Ishikawa (cell line): ENCODE results near the gene TUBD1.

ENCODE experiments used
- CEBPB ChIP-seq: IDR thresholded peaks from 2 replicates; pipeline ENCODE4 v1.6.1; 2012
- CREB1 ChIP-seq: IDR thresholded peaks from 2 replicates; pipeline ENCODE4 v1.6.1; 2012; ENCODE audit warnings: low read depth
- EGR1 ChIP-seq: IDR thresholded peaks from 2 replicates; pipeline ENCODE4 v1.6.1; 2012
- EP300 ChIP-seq: IDR thresholded peaks from 2 replicates; pipeline ENCODE4 v1.6.1; 2012; ENCODE audit warnings: borderline replicate concordance
- FOXM1 ChIP-seq: IDR thresholded peaks from 2 replicates; pipeline ENCODE4 v1.6.1; 2012; ENCODE audit warnings: low read depth, borderline replicate concordance
- NFIC ChIP-seq: IDR thresholded peaks from 2 replicates; pipeline ENCODE4 v1.6.1; 2012
- RAD21 ChIP-seq: IDR thresholded peaks from 2 replicates; pipeline ENCODE4 v1.6.1; 2012; ENCODE audit warnings: low read depth
- TAF1 ChIP-seq: IDR thresholded peaks from 2 replicates; pipeline ENCODE4 v1.6.1; 2012; ENCODE audit warnings: low read depth, mild to moderate bottlenecking
- TCF12 ChIP-seq: IDR thresholded peaks from 2 replicates; pipeline ENCODE4 v1.6.1; 2012; ENCODE audit warnings: low read depth
- TEAD4 ChIP-seq: IDR thresholded peaks from 2 replicates; pipeline ENCODE4 v1.6.1; 2012
- YY1 ChIP-seq: IDR thresholded peaks from 2 replicates; pipeline ENCODE4 v1.6.1; 2012; ENCODE audit warnings: low read depth
- ZBTB7A ChIP-seq: IDR thresholded peaks from 2 replicates; pipeline ENCODE4 v1.6.1; 2012; ENCODE audit warnings: low read depth
- TF ChIP-seq, protein P1 (sequence below): IDR thresholded peaks from 2 replicates; pipeline ENCODE4 v1.6.1; 2012
- TF ChIP-seq, protein P2 (sequence below): IDR thresholded peaks from 2 replicates; pipeline ENCODE4 v1.6.1; 2012; ENCODE audit warnings: low read depth, mild to moderate bottlenecking
- TF ChIP-seq, protein P3 (sequence below): IDR thresholded peaks from 2 replicates; pipeline ENCODE4 v1.6.1; 2012

The TUBD1 gene

DNA sequence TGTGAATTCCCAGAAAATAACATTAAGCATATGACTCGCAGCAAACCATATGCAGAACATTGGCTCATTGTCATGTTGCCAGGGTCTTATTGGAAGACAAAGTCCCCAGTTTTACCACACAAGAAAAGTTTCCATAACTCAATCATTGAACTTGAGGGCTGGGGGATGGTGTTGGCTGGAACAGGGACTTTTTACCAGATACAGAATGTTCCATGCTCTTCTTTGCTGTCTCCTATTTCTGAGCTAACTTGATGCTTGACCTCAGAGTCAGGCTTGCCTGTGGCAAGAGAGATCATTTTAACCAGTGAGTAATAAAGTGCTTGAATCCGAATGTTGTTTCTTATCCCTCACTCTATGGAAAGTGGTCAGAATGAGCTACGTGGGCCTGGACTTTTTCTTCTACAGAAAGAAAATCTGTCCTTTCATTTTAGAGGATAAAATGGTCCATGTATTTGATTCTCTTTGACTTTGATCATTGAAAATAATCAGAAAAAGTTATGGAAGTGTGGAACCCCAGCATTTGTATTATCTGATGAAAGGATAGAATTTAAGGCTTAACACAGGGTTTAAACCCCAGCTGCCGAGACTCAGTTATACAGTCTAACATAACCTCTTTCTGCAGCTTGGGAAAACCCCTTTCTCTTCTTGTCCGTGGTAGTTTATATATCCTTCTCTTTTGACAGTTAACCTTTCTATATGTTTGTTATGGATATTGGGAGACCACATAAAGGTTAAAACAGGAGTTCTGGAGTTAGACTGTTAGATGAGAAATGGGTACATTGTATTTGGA lies 67.0 kb downstream of the TUBD1 start:
- no peak for TF ChIP-seq NFIC

DNA sequence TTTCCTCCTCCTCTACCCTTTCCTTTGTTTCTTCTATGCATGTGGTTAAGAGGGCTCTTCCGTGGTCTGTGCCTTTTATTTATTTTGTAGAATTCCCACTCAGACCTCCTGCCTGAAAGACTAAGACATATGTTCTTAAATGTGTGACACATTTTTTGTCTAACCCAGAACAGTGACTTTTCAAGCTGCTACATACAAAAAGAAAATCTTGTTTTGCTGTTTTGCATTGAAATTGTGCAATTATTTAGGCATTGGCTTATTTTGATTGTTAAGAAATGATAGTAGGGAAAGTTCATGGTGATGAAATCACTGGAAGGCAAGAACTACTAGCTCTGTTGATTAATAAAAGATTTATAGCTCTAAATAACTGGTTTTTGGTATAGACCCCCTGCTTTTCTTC lies 76.8 kb downstream of the TUBD1 start:
- TF ChIP-seq, protein P1, sequence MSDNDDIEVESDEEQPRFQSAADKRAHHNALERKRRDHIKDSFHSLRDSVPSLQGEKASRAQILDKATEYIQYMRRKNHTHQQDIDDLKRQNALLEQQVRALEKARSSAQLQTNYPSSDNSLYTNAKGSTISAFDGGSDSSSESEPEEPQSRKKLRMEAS, result no peak
- TF ChIP-seq FOXM1 (no peak), EP300 (no peak), TCF12 (no peak), NFIC (no peak), RAD21 (no peak), TAF1 (no peak), EGR1 (no peak)
- TF ChIP-seq, protein P2, sequence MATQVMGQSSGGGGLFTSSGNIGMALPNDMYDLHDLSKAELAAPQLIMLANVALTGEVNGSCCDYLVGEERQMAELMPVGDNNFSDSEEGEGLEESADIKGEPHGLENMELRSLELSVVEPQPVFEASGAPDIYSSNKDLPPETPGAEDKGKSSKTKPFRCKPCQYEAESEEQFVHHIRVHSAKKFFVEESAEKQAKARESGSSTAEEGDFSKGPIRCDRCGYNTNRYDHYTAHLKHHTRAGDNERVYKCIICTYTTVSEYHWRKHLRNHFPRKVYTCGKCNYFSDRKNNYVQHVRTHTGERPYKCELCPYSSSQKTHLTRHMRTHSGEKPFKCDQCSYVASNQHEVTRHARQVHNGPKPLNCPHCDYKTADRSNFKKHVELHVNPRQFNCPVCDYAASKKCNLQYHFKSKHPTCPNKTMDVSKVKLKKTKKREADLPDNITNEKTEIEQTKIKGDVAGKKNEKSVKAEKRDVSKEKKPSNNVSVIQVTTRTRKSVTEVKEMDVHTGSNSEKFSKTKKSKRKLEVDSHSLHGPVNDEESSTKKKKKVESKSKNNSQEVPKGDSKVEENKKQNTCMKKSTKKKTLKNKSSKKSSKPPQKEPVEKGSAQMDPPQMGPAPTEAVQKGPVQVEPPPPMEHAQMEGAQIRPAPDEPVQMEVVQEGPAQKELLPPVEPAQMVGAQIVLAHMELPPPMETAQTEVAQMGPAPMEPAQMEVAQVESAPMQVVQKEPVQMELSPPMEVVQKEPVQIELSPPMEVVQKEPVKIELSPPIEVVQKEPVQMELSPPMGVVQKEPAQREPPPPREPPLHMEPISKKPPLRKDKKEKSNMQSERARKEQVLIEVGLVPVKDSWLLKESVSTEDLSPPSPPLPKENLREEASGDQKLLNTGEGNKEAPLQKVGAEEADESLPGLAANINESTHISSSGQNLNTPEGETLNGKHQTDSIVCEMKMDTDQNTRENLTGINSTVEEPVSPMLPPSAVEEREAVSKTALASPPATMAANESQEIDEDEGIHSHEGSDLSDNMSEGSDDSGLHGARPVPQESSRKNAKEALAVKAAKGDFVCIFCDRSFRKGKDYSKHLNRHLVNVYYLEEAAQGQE, result no peak
- TF ChIP-seq, protein P3, sequence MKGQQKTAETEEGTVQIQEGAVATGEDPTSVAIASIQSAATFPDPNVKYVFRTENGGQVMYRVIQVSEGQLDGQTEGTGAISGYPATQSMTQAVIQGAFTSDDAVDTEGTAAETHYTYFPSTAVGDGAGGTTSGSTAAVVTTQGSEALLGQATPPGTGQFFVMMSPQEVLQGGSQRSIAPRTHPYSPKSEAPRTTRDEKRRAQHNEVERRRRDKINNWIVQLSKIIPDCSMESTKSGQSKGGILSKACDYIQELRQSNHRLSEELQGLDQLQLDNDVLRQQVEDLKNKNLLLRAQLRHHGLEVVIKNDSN, result no peak

DNA sequence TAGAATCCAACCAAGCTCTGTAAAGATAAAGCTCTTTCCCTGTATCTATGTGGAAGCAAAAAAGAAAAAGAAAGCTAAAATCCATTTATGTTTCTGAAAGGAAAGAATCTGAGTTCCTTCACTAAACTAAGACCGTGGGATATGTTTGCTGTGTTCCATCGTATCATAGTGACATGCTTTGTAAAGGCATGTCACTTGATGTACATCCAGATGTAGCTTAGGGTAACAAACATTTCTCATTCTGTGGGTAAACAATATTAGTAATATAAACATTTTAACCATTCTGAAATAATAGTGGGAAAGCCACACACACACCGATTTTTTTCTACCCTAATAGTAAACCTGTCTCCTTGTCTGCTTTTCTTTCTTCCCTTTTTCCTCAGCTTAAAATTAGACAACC lies 78.1 kb downstream of the TUBD1 start:
- no peak for TF ChIP-seq TEAD4
- TF ChIP-seq CEBPB, result no peak

DNA sequence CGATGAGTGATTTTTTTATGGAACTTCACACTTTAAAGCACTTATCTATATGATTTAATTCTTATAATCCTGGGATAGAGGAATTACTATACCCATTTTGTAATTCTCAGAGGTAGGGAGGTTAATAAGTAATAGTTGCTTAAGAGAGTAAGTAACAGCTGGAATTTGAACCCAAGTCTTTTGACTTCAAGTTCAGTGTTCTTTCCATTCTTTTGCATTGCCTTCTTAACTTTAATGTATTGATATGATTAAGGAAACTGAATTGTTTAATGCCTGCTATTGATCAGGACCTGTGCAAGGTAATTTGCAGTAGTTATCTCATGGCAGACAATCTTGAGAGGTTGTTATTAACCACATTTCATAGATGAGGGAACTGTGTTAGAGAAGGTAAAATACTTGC lies 78.5 kb downstream of the TUBD1 start:
- TF ChIP-seq CEBPB (no peak), EGR1 (no peak), FOXM1 (no peak), TAF1 (no peak), RAD21 (no peak), EP300 (no peak), TCF12 (no peak), NFIC (no peak), ZBTB7A (no peak), YY1 (no peak)
- TF ChIP-seq, protein P3, result no peak
- TF ChIP-seq, protein P2, result no peak

DNA sequence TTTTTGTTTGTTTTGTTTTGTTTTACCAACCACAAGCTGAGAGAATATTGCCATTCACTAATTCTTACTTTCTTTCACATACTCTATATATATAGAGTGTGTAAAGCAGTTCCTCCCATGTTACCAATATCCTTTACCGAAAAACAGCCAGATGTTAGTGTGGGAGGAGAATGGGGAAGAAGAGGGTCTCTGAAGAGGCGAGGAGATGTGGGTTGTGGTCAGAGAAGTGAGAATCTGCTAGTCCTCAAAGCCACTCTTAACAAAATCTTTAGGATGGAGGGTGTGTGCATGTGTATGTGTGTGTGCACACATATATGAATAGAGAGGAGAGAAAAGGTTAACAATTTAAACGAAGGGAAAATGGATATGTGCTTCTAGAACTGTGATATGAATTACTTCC lies 80.6 kb downstream of the TUBD1 start:
- TF ChIP-seq TEAD4 (no peak), EP300 (no peak), ZBTB7A (no peak), CEBPB (no peak), TAF1 (no peak), CREB1 (no peak)

DNA sequence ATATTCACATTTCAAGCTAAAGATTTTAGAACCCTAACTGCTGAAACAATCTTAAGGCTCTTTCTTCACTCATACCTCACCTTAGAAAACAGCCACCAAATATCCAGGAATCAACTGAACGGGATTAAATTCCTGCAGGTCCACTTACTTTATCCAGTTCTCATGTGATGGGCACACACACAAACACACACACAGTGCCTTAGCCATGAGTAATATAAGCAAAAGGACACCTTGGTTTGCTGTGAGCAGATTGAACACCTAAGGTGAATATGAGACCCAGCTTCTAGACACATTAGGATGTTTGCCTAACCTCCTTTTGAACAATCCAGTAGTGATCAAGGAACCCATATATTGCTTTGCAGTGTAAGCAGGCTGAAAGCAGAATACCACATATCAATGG lies 81.5 kb downstream of the TUBD1 start:
- TF ChIP-seq, protein P2, result no peak
- TF ChIP-seq YY1 (no peak), RAD21 (no peak), EP300 (no peak), EGR1 (no peak), CEBPB (no peak), TEAD4 (no peak), TCF12 (no peak), FOXM1 (no peak)
- TF ChIP-seq, protein P3, result no peak
- TF ChIP-seq, protein P1, result no peak
